GM06990 (cell line): Measurements from ENCODE around the gene VSIG10.
"Not testable (repeated sequence)": the region's sequence is repeated elsewhere in the genome, so short reads cannot be mapped to it uniquely, and the experiment has no call there.

Experiments used
- DNase-seq: peaks from one replicate; pipeline ENCODE4 v3.0.0-alpha.2; 2011; ENCODE audit not compliant: insufficient read length; ENCODE audit errors: extremely low read depth
- H3K27me3 ChIP-seq: replicated peaks from 2 replicates; pipeline ENCODE4 v1.6.0; 2011; ENCODE audit warnings: low read length; ENCODE audit not compliant: control insufficient read depth, insufficient read depth
- H3K36me3 ChIP-seq: 2 replicates; pipeline ENCODE4 v1.5.1; 2011; ENCODE audit warnings: low read length; ENCODE audit not compliant: control insufficient read depth, insufficient read depth
- H3K4me3 ChIP-seq: replicated peaks from 2 replicates; pipeline ENCODE4 v1.5.1; 2011; ENCODE audit warnings: low read depth, mild to moderate bottlenecking, control low read depth, low read length
- CTCF ChIP-seq: IDR thresholded peaks from 2 replicates; pipeline ENCODE4 v1.5.1; 2011; ENCODE audit warnings: low read length, control low read depth, mild to moderate bottlenecking, inconsistent platforms; ENCODE audit not compliant: insufficient read depth, poor library complexity, severe bottlenecking

Gene VSIG10

GRCh38 chr12:118098911-118099671 lies 4.7 kb downstream of the VSIG10 start:
- no peak overlapping the region for H3K4me3 ChIP-seq
- DNase-seq, result no peak
- no peak for TF ChIP-seq CTCF
- H3K27me3 ChIP-seq, result no peaks in the 10 kb centered on the region
- no peaks in the 10 kb centered on the region for H3K36me3 ChIP-seq

GRCh38 chr12:118098401-118098800 lies 5.4 kb downstream of the VSIG10 start:
- Histone ChIP-seq H3K27me3 (no peaks in the 10 kb centered on the region), H3K36me3 (no peaks in the 10 kb centered on the region), H3K4me3 (no peak overlapping the region)
- DNase-seq, result no peak
- no peak for TF ChIP-seq CTCF

GRCh38 chr12:118094039-118094438 lies 9.8 kb downstream of the VSIG10 start:
- H3K4me3 ChIP-seq, result no peak overlapping the region
- TF ChIP-seq CTCF, result no peak
- no peaks in the 10 kb centered on the region for H3K36me3 ChIP-seq
- DNase-seq, result no peak
- no peaks in the 10 kb centered on the region for H3K27me3 ChIP-seq

- H3K27me3 ChIP-seq, result no peaks in the 10 kb centered on the region
- H3K36me3 ChIP-seq, result no peaks in the 10 kb centered on the region
- TF ChIP-seq CTCF, result no peak
Measured at GRCh38 chr12:118089782-118090181, 14.0 kb downstream of the VSIG10 start.

GRCh38 chr12:118082161-118082560 lies 21.6 kb downstream of the VSIG10 start:
- no peak for TF ChIP-seq CTCF
- Histone ChIP-seq H3K4me3 (no peak overlapping the region), H3K36me3 (no peaks in the 10 kb centered on the region), H3K27me3 (no peaks in the 10 kb centered on the region)
- no peak for DNase-seq

More at GRCh38 chr12:118089782-118090181, 14.0 kb downstream of the VSIG10 start:
- no peak for DNase-seq
- no peak overlapping the region for H3K4me3 ChIP-seq

- not testable (repeated sequence) for H3K36me3 ChIP-seq, DNase-seq, H3K27me3 ChIP-seq, H3K4me3 ChIP-seq
Measured at GRCh38 chr12:118081521-118081920, 22.3 kb downstream of the VSIG10 start.
